ENCODE measurements around the gene PCNT.
"Not testable (repeated sequence)": the region's sequence is repeated elsewhere in the genome, so short reads cannot be mapped to it uniquely, and the experiment has no call there.

The PCNT gene

DNA sequence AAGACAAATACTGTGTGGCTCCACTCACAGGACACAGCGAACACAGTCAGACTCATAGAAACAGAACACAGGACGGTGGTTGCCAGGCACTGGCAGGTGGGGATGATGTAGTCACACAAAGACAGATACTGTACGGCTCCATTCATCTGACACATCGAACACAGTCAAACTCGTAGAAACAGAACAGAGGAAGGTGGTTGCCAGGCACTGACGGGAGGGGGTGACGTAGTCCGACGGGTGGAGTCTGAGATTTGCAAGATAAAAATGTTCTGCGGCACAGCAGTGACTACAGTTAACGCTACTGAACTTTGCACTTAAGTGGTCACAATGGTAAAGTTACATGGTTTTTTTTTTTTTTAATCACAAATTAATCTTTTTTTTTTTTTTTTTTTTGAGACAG is 19.0 kb upstream of the PCNT start:
- DNase-seq: no peak

DNA sequence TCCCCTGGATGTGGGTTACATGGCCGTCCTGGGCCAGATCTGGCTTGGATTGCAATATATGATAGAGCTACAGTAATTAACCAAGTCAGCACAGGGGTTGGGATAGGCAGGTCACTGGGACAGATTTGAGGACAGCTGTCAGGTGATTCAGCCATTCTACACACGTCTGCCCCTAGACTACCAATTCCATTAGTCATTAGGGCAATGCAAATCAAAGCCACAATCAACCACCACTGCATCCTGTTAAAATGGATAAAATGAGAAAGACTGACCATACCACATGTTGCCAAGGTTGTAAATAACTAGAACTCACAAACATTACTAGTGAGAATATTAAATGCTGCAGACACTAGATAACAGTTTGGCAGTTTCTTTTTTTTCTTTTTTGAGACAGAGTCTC is 16.3 kb upstream of the PCNT start:
- no peak for DNase-seq

DNA sequence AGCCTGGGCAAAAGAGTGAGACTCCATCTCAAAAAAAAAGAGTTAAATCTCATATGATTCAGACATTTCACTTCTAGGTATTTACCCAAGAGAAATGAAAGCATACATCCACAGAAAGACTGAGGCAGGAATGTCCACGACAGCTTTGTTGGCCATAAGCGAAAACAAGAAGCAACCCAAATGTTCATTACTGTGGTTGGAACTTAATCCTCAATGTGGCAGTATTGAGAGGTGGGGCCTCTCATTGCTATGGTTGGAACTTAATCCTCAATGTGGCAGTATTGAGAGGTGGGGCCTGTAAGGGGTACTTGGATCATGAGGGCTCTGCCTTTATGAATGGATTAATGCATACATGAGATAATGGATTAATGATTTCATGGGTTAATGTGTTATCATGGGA is 15.5 kb upstream of the PCNT start:
- DNase-seq: no peak

DNA sequence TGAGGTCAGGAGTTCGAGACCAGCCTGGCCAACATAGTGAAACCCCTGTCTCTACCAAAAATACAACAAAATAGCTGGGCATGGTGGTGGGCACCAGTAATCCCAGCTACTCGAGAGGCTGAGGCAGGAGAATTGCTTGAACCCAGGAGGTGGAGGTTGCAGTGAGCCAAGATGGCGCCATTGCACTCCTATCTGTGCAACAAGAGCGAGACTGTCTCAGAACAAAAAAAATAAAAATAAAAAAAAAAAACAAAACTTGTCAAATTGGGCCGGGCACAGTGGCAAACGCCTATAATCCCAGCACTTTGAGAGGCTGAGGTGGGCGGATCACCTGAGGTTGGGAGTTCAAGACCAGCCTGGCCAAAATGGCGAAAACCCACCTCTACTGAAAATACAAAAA is 13.7 kb upstream of the PCNT start:
- not testable (repeated sequence) for DNase-seq

DNA sequence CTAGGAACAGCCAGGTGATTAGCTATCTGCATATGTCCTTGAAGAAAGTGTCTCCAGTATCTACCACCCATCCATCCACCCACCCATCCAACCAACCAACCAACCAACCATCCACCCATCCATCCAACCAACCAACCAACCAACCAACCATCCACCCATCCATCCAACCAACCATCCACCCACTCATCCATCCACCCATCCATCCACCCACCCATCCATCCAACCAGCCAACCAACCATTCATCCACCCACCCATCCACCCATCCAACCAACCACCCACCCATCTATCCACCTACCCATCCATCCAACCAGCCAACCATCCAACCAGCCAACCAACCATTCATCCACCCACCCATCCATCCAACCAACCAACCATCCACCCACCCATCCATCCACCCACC is 12.4 kb upstream of the PCNT start:
- DNase-seq: no peak

DNA sequence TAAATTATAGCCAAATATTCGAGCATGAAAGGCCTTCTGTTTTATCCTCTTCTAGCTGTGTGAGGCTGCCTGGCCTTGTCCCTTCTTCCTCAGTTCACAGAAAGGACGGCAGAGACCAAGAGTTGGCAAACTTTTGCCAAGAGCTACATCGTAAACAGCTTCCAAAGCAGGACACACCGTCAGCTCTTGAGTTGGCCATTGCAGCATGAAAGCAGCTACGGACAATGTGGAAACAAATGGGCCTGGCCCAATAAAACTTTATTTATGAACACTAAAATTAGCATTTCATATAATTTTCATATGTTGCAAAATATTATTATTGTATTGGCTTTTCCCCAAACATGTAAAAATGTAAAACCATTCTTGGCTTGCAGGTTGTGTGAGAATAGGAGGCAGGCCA is 11.0 kb upstream of the PCNT start:
- DNase-seq: no peak

DNA sequence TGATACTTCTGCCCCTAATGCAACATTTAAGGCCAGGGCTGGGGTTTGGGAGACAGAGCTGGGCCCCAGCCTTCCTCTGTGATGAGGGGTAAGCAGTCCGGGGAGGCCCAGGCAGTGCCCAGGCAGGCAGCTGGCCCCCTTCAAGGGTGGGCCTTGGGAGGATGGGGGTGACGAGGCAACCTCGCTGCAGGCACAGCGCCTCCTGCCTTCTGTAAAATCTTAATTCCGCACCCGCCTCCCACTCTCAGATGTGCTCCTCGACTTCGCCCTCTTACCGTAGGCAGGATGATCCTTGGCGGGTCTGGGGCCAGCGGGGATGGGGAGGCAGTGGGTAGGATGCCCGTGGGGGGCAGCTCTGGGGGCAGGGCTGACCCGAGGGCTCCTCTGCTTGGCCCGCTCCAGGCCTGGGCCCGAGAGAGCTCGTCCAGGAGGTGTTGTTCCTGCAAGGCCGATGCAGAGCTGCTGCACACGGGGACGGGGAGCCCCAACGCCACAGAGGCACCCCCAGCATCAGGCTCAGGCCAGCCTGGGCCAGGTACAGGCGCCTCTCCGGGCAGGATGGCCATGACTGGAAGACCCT is 9.4 kb upstream of the PCNT start:
- DNase-seq: no peak

DNA sequence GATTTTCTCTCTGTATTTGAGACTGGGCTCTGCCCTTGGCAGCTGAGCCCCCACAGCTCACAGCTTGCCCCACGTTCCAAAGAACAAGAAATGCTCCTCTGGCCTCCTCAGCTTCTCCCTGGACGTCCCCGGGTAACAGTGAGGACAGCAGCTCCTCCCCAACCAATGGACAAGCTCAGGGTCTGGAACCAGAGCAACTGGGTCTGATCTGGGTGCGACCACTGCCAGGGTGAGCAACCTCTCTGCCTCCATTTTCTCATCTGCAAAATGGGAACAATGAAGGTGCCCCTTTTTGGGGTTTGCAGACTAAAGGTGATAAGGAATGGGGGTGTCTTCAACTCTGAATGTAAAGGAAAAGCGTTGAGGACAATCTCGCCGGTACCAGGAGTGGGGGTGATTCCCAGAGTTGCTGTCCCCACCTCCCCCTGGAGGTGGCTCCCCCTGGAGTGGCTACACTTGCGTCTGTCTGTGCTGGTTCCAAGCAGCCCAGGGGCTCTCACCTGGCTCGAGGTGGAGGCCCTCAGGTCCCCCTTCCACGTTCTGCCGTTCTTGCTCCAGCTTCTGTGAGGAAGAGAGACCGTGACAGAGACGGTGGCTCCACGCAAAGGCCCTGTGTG is 7.1 kb upstream of the PCNT start:
- DNase-seq: no peak

DNA sequence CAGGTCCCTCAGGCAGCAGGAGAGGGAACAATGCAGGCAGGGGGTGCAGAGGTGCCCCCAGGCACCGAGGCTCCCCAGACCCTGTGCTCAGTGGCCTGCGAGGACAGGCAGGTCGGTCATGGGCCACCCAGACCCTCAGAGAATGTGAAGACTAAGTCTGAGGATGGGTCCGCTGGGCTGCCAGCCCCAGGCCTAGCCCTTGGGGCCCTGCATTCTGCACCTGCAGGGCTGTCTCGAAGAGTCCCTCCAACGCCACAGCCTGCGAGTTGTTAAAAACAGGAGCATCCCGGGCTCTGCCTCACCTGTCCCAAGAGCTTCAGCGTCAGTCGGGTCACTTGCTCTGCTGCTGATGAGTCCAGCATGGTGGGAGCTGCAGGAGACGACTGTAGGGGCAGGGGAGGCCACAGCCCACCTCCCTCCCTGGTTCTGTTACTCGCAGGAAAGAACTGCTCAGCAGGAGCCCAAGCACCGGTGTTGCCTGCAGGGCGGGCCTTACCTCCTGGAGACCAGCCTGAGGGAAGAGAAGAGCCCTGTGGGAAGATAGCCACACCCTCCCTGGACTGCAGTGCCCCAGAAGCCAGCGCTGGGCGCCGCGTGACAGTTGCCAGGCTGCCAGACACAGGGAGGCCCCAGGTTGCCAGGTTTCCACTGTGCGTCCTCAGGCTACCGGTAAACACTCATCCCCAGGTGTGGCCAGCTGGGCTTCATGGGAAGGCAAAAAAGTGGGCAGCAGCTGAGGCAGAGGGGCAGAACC is 6.1 kb upstream of the PCNT start:
- DNase-seq: peak; percentile 85

DNA sequence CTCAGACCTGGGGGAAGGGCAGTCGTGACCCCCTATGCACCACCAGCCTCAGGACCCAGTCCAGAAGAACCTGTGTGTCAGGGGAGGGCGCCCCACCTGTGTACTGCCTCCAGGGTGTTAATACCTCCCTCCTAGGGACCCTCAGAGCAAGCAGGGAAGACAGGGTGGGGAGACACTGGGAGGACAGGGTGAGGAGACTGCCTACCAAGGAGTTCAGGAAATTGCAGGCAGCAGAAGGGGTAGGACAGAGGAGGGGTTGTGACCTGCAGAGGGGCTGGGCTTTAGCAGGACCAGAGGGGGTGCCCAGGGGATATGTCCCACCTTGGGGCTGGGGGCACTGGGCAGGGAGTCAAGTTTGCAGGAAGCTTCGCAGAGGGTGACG is 5.5 kb upstream of the PCNT start:
- no peak for DNase-seq

DNA sequence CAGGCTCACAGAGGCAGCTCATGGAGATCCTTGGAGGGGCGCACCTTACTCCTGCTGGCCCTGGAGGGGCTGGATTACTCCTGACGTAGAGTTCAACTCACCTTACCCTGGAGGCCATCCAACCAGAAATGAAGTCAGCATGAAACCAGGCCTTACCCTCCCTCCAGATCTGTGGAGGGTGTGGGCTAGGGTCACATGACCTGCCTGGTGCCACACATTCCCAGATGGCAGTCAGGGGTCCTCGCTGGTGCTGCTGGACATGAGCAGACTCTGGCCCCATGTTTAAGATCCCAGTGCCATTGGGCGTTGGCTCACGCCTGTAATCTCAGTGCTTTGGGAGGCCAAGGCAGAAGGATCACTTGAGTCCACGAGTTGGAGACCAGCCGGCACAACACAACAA is 4.8 kb upstream of the PCNT start:
- no peak for DNase-seq

DNA sequence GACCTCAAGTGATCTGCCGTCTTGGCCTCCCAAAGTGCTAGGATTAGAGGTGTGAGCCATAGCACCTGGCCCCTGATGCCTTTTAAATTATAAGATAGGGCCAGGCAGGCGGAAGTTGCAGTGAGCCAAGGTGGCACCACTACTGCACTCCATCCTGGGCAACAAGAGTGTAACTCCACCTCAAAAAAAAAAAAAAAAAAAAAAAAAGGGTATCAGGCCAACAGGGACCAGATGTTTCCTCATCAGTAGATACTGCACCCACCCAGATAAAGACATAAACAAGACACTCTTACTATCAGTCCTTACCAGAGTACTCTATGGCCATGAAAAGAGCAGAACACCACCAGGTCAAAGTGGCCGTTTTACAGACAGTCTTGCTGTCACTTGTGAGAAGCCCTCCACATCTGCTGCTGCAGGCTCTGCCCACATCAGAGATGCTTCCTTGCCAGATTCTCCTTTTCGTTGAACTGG is 3.6 kb upstream of the PCNT start:
- DNase-seq: no peak

DNA sequence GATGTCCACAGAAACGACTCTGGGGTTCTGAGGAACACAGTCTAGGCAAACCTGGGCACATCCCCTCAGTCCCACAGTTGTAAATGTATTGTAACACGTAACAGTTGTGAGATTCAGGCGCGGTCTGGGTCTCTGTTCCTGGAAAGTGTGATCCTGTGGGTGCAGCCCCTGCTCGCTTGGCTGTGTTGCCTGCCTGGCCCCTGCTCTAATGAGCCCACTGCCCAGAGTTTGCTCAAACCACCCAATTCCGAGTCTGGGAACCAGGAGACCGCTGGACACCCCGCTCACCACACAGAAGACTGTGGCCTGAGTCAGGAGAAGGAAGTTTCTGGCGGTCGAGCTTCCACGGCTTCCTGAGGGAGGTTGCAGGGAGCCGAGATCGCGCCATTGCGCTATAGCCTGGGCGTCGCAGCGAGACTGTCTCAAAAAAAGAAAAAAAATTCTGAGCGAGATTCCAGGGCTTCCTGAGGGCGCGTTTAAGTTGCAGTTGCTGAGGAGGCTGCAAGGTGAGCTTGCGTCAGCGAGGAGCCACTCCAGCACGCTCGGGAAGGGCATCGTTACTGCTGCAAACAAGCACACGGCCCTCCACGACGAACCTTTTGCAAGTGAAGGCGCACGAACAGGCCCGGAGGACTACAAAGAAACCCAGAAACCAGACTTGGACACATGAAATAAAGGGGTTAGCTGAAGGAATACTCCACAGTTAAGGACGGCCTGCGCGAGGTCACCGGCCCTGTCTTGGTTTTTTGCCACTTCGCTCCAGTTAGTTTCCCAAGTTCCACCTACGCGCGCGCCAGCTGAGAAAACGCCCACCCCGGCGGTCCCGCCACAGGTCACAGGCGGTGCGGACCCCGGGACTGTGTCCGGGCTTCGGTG is 1.4 kb upstream of the PCNT start:
- DNase-seq: no peak

DNA sequence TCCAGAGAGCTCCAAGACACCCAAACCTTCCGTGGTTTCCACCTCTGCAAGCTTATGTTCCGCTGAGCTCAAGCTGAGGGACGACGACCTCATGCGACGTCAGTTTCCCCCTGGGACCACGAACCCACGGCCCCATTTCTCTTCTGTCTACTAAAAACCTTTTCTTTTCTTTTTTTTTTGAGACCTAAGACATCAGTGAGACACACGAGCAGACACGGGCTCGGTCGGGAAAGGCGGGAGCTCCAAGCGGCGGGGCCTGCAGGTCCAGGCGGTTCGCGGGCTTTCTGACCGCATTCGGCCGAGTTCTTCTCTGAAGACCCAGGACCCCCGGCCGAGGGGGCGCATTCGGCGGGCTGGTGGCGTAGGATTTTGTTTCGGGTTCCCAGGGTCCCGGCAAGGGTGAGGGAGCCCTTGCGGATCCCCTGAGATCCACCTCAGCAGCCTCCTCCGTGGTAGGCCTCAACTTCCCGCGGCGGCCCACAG is 688 bp upstream of the PCNT start:
- DNase-seq: no peak

DNA sequence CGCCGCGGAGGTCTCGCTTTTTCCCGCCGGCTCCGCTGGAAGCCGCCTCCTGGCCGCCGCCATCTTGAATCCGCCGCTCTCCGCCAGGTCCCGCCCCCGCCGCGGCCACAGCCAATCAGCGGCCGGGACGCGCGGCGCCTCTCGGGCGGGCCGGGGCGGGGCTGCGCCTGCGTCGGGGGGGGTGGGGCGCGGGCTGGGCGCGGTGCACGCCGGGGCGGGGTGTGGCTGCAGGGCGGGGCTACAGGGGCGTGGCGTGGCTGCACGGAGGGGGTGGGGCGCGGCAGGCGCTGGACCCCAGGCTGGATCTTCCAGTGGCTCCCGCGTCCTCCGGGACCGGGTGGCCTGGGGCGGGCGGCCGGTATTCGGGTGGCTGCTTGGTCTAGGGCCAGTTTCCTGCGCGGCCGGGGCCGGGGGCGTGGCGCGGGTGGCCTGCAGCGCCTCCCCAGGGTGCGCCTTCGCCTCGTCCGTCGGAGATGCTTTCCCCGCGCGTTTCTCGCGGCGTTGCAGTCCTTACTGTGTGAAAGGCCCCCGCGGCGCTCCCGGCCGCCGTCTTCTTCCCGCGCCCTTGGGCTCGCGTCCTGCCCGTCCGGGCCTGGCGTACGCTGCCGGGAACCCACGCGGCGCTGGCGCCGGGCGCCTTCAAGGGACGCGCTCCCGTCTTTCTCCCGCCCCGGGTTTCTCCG is 575 bp downstream of the PCNT start:
- DNase-seq: peak; percentile 65

DNA sequence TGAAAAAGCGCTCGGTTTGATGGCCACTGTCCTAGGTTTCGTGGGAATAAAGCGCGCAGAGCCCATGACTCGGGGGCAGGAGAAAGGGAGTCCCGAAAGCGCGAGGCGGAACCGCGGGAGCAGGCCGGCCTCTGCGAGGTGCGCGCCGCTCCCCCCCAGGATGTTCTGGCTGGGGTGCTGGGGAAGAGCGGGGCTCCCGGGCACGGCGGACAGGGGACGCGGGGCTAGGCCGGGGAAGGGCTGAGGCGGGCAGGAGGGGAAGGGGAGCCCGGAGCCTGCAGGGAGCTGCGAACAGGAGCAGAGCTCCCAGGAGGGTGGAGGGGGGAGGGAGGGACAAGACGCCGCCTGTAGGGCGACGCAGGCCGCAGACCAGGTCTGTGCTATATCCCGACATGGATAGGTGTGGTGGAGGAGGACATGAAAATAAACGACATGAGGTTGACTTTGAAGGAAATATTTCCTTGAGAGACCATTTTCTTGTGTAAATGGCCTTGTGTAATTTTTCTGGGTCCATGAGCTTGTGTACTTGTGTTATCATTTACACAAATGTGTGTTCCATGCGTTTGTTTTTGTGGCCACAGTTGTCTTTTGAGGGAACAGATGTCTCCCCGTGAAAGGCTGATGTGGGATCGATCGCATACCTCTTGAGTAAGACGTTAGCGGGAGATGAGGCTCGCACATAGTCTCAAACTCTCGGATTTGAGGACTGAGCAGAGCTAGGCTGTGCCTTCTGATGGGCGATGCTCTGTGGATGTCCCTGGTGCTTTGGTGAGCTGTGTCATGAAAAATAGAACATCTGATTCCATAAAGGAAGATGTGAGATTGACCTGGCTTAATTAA is 1.3 kb downstream of the PCNT start:
- DNase-seq: peak; percentile 56

DNA sequence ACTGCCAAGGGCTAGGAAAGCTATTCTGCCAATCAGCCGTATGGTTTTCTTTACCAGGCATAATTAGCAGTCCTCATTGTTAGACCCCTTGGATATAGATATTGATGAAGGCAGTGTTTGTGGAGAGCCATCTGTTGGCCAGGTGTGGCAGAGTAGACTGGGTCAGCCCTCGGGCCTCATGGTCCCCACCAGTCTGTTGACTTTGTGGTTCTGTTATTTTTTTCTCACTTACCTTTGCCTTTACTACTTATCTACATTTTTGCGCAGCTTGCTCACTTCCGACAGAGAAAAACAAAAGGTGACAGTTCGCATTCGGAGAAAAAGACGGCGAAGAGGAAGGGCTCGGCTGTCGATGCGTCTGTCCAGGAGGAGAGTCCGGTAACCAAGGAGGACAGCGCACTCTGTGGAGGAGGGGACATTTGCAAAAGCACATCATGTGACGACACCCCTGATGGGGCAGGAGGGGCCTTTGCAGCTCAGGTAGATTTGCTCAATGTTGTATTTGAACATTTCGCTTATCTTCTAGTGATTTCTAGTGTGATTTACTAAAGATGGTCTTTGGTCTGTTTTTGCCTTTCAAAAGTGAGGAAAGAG is 2.3 kb downstream of the PCNT start:
- no peak for DNase-seq

DNA sequence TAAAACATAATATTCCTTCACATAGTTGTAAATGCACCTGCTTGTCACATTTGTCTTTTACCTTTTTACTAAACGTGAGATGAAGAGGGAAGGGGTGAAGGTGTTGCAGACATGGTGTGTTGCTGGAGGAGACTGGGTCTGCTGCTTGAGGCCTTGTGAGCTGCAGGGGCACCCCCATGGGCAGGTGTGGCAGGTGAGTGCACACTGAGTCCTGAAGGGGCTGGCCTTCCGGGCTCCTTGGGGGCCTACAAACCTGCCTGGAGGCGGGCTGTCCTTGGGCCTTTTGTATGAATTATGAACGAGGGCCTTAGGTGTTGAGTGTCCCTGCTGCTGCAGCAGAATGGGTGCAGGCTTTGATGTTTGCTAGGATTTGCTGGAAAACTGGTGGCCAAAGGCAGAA is 3.8 kb downstream of the PCNT start:
- DNase-seq: no peak

DNA sequence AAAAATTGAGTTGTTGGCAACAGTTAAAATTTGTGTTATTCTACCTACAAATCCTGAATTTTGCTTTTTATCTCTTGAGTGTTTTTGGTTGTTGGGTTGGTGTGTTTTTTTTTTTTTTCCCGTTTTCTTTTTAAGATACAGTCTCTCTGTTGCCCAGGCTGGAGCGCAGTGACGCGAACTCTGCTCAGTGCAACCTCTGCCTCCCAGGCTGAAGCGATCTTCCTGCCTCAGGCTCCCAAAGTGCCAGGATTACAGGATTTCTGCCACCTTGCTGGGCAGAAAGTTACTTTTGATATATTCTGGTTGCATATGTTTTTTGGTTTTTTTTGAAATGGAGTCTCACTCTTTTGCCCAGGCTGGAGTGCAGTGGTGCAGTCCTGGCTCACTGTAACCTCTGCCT is 4.2 kb downstream of the PCNT start:
- DNase-seq: no peak

DNA sequence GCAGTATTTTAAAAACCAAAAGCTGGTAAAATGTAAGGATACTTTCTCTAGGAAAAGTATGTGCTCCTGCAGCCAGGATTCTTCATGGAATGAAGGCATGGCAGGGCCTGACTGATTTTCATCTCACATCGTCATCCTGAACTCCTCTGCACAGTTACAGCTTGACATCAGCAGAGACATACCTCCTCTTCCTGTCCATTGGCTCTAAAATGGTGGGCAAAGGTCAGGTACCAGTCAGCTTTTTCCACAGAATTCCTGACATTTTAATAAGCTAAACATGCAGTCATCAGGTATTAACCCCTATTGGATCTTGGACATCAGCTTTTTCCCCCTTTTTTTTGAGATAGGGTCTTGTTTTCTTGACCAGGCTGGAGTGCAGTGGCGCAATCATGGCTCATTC is 5.8 kb downstream of the PCNT start:
- no peak for DNase-seq

DNA sequence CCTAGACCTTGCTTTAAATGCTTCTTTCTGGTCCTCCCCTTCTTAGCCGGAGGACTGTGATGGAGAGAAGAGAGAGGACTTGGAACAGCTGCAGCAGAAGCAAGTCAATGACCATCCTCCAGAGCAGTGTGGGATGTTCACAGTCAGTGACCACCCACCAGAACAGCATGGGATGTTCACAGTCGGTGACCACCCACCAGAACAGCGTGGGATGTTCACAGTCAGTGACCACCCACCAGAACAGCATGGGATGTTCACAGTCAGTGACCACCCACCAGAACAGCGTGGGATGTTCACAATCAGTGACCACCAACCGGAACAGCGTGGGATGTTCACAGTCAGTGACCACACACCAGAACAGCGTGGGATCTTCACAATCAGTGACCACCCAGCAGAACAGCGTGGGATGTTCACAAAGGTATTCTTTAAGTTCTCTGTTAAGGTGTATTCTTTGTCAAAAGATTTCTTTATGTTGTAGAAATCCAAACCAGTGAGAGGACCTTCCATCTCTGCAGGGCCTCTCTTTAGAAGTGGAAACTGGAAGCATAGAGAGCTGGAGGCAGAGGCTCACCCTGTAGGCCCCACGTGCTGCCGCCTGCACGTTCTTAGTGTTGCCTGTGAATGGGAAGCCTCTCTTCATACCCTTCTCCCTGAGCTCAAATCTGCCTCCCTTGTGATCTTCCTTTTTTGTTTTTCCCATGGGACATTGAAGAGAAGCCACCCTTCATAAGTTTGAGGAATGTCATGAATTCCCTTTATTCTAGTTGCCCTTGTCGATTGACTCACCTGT is 10.6 kb downstream of the PCNT start:
- no peak for DNase-seq
